Thoracic aorta (tissue), 2 donors: ENCODE results near the gene DCAF12. TPM values are rescaled to one million over a fixed set of nuclear protein-coding genes. Genes with fewer than 3 reads are reported as not detected.
"Not testable (repeated sequence)": the region's sequence is repeated elsewhere in the genome, so short reads cannot be mapped to it uniquely, and the experiment has no call there.

Experiments used
- ATAC-seq: fragments of 150-250 bp; one replicate; pipeline ENCODE4 v1.8.0; 2017; ENCODE audit warnings: low read depth; ENCODE audit not compliant: insufficient number of reproducible peaks, low FRiP score
- DNase-seq: peaks from one replicate; pipeline ENCODE4 v3.0.0-alpha.2; 2020; ENCODE audit warnings: low spot score
- H3K27ac ChIP-seq, 2 donors: fragments of 200-600 bp; sonication (generic); 1 replicate in 1 of 2; 2 replicates in 1 of 2; pipeline ENCODE4 v1.5.1; 2016; ENCODE audit warnings: mild to moderate bottlenecking in 2 of 2, moderate library complexity in 2 of 2
- H3K27me3 ChIP-seq: fragments of 200-600 bp; sonication (generic); replicated peaks from 2 replicates; pipeline ENCODE4 v1.6.0; 2016; ENCODE audit warnings: mild to moderate bottlenecking; ENCODE audit not compliant: insufficient read depth
- H3K36me3 ChIP-seq: fragments of 200-600 bp; sonication (generic); one replicate; pipeline ENCODE4 v1.5.1; 2016
- H3K4me1 ChIP-seq, 2 donors: fragments of 200-600 bp; sonication (generic); 1 replicate in 1 of 2; 2 replicates in 1 of 2; pipeline versions ENCODE4 v1.5.1 to v1.6.0; 2016; ENCODE audit warnings: low read depth in 2 of 2, mild to moderate bottlenecking in 1 of 2; ENCODE audit not compliant: control insufficient read depth in 1 of 2
- H3K4me3 ChIP-seq: fragments of 200-600 bp; sonication (generic); 2 replicates; pipeline ENCODE4 v1.5.1; 2016; ENCODE audit warnings: mild to moderate bottlenecking
- H3K9me3 ChIP-seq: fragments of 200-600 bp; sonication (generic); 2 replicates; pipeline ENCODE4 v1.5.1; 2016
- CTCF ChIP-seq: fragments of 200-600 bp; sonication (generic); IDR thresholded peaks from one replicate; pipeline ENCODE4 v1.5.1; 2019; ENCODE audit warnings: antibody characterized with exemption
- total RNA-seq, 2 donors: library from RNA; depleted of rRNA; stranded (reverse); fragments of >200 nt; gene quantifications; one replicate each; pipeline versions ENCODE4 v1.1.0 to v1.2.3, GENCODE V29; 2016

The DCAF12 gene
- total RNA-seq, 2 donors from 2014 or later, result 14.9 to 31.4 TPM

DNA sequence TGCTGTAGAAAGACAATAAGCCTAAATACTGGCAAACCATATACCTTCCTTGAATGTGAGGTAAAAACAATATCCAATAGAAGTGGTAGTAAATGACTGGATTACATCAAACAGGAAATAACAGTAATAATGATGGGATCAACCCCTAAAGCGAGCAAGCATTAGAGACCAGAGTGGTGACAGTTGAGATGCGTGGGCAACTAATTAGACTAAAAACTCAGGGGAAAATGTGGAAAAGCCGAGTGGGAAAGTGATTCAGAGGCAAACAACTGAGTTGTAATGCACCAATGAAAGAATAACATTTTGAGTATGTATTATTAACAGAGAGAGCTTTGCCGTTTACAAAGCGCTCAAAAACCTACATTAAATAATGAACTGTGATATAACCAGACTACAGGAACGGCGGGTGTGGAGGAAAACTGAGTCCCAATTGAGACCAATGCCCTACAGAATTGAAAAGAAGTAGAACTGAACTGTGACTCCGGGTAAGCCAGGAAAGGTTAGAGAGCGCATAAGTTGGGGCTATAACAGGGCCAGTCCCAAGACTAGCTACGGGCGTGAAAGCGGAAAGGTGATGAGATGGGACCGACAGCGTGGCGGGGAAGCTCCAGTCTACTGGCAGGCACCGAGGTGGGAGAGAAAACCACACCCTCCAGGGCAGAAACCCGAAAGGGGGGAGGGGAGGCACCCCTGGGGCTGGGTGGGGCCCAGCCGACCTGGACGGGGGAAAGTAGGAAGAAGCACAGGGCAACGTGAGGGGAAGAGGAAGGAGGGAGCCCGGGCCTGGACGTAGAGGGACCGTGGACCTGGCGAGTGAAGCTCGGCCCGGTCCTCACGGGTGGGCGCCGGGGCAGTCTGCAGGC is 78.4 kb downstream of the DCAF12 start:
- ATAC-seq (peak; percentile 4), DNase-seq (no peak)
- Histone ChIP-seq H3K9me3 (no peaks in the 10 kb centered on the region), H3K27me3 (no peaks in the 10 kb centered on the region), H3K27ac (peak overlapping the region; percentile 86 to 90), H3K4me3 (peak overlapping the region; percentile 96), H3K36me3 (no peaks in the 10 kb centered on the region), H3K4me1 (peaks cover 10 to 24% of the 10 kb centered on the region in 2 donors)
- TF ChIP-seq CTCF, result no peak

- H3K27ac ChIP-seq, result no peak overlapping the region
Measured at GRCh38 chr9:34046784-34047379, 79.6 kb downstream of the DCAF12 start.

GRCh38 chr9:34045903-34046302 is 80.6 kb downstream of the DCAF12 start:
- no peak for DNase-seq
- Histone ChIP-seq H3K9me3 (no peaks in the 10 kb centered on the region), H3K27me3 (no peaks in the 10 kb centered on the region), H3K27ac (no peak overlapping the region), H3K4me3 (no peak overlapping the region), H3K36me3 (no peaks in the 10 kb centered on the region), H3K4me1 (peaks cover 10 to 24% of the 10 kb centered on the region in 2 donors)
- no peak for ATAC-seq
- no peak for TF ChIP-seq CTCF

More at GRCh38 chr9:34046784-34047379, 79.6 kb downstream of the DCAF12 start:
- H3K36me3 ChIP-seq, result no peaks in the 10 kb centered on the region
- TF ChIP-seq CTCF, result no peak
- no peaks in the 10 kb centered on the region for H3K27me3 ChIP-seq
- no peak for DNase-seq
- H3K4me3 ChIP-seq, result peak overlapping the region; percentile 96
- H3K9me3 ChIP-seq, result no peaks in the 10 kb centered on the region
- no peak for ATAC-seq
- peaks cover 10 to 24% of the 10 kb centered on the region in 2 donors for H3K4me1 ChIP-seq

DNA sequence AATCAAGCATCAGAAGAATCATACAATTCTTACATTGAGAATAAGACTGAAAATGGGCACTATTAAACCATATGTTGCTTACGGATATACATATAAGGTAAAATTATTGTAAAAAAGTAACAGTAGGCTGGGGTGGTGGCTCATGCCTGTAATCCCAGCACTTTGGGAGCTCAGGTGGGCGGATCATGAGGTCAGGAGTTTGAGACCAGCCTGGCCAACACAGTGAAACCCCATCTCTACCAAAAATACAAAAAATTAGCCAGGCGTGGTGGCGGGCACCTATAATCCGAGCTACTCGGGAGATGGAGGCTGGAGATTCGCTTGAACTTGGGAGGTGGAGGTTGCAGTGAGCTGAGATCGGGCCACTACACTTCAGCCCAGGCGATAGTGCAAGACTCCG is 84.4 kb downstream of the DCAF12 start:
- not testable (repeated sequence) for H3K4me1 ChIP-seq, ATAC-seq, H3K9me3 ChIP-seq, H3K4me3 ChIP-seq, H3K27me3 ChIP-seq, H3K27ac ChIP-seq, H3K36me3 ChIP-seq, DNase-seq

DNA sequence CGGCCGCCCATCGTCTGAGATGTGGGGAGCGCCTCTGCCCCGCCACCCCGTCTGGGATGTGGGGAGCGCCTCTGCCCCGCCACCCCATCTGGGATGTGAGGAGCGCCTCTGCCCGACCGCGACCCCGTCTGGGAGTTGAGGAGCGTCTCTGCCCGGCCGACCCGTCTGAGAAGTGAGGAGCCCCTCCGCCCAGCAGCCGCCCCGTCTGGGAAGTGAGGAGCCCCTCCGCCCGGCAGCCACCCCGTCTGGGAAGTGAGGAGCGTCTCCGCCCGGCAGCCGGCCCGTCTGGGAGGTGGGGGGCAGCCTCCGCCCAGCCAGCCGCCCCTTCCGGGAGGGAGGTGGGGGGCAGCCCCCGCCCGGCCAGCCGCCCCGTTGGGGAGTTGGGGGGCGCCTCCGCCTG is 87.6 kb downstream of the DCAF12 start:
- not testable (repeated sequence) for H3K9me3 ChIP-seq, H3K36me3 ChIP-seq, DNase-seq, H3K27ac ChIP-seq, H3K4me1 ChIP-seq, ATAC-seq, H3K27me3 ChIP-seq, H3K4me3 ChIP-seq

DNA sequence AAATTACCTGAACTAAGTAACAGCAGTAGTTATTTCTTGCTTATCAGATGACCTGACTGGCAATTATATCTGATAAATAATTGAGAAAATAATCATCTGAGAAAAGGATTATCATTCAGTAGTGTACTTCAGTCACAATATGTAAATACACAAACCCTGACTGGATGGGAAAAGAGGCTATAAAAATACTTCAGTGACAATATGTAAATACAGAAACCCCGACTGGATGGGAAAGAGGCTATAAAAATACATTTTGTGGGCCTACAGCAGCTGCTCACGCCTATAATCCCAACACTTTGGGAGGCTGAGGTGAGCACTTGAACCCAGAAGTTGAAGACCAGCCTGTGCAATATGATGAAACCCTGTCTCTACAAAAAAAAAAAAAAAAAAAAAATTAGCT is 88.9 kb downstream of the DCAF12 start:
- Histone ChIP-seq H3K9me3 (no peaks in the 10 kb centered on the region), H3K27me3 (no peaks in the 10 kb centered on the region), H3K36me3 (no peaks in the 10 kb centered on the region), H3K4me3 (no peak overlapping the region), H3K27ac (no peak overlapping the region), H3K4me1 (no peaks in the 10 kb centered on the region)
- no peak for ATAC-seq
- no peak for DNase-seq
- TF ChIP-seq CTCF, result no peak
